ENCODE results near the gene HOMEZ. TPM values are rescaled to one million over a fixed set of nuclear protein-coding genes. Genes with fewer than 3 reads are reported as not detected.
A peak's percentile ranks its signal among the peaks of the same experiment; 100 is the strongest.
"Not testable (repeated sequence)": the region's sequence is repeated elsewhere in the genome, so short reads cannot be mapped to it uniquely, and the experiment has no call there.

The HOMEZ gene
- total RNA-seq, 2 donors from 2014 or later = 8.5 to 10.1 TPM

DNA sequence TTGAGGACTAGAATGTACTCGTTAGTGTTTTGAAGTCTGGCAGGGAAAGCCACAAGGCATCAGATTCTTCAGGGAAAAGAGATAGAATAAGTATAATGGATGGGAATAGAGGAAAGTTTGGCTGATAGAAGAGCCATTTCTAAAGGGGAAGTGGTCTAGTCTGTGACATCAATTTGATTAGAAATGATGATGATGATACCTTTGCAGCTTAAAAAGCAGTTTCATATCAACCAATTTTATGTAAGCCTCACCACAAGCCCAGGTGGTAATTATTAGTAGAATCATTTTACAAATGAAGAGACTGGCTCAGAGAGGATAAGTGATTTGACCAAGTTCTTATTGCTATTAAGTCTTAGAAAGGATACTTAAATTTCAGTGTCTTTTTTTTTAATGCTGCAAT lies 45.3 kb downstream of the HOMEZ start:
- Histone ChIP-seq H3K36me3 (no peaks in the 10 kb centered on the region), H3K9me3 (no peaks in the 10 kb centered on the region), H3K4me1 (peaks cover 0 to 9% of the 10 kb centered on the region in 2 donors), H3K4me3 (no peak overlapping the region), H3K27ac (no peak overlapping the region), H3K27me3 (no peaks in the 10 kb centered on the region)
- no peak for TF ChIP-seq CTCF (IDR thresholded peaks at IDR 0.05)
- no peak for DNase-seq (ENCODE audit: low spot score)

GRCh38 chr14:23237772-23238594 lies 47.9 kb downstream of the HOMEZ start, which contains the start of gene RNF212B:
TSS of gene RNF212B (plus strand) at chr14:23237936. CDS start at chr14:23240346, 2,410 bp downstream.
- no peak within 1 kb of the TSS for H3K27ac ChIP-seq
- peak within 1 kb of the TSS in 1 of 2 donors; percentile 37 for H3K4me3 ChIP-seq
- no peaks in the 10 kb centered on the region for H3K36me3 ChIP-seq

GRCh38 chr14:23232241-23232808 lies 53.6 kb downstream of the HOMEZ start:
- not testable (repeated sequence) for H3K27me3 ChIP-seq; H3K36me3 ChIP-seq; H3K27ac ChIP-seq; H3K9me3 ChIP-seq; DNase-seq (ENCODE audit: low spot score); H3K4me1 ChIP-seq; H3K4me3 ChIP-seq

More at GRCh38 chr14:23237772-23238594, 47.9 kb downstream of the HOMEZ start, which contains the start of gene RNF212B:
- Histone ChIP-seq H3K27me3 (no peaks in the 10 kb centered on the region), H3K9me3 (no peaks in the 10 kb centered on the region), H3K4me1 (peaks cover 0 to 9% of the 10 kb centered on the region in 2 donors)
- DNase-seq (ENCODE audit: low spot score) = peak; percentile 85
- TF ChIP-seq CTCF (IDR thresholded peaks at IDR 0.05) = no peak

- DNase-seq (ENCODE audit: low spot score) = no peak
- no peaks in the 10 kb centered on the region for H3K4me1 ChIP-seq
- TF ChIP-seq CTCF (IDR thresholded peaks at IDR 0.05) = no peak
- H3K4me3 ChIP-seq = no peak overlapping the region
- no peaks in the 10 kb centered on the region for H3K9me3 ChIP-seq
- H3K27ac ChIP-seq = no peak overlapping the region
- no peaks in the 10 kb centered on the region for H3K36me3 ChIP-seq
- H3K27me3 ChIP-seq = no peaks in the 10 kb centered on the region
These were observed 57.1 kb downstream of the HOMEZ start for GRCh38 chr14:23228812-23229211.

- DNase-seq (ENCODE audit: low spot score) = no peak
- no peak overlapping the region for H3K27ac ChIP-seq
- H3K4me1 ChIP-seq = no peaks in the 10 kb centered on the region
- no peaks in the 10 kb centered on the region for H3K36me3 ChIP-seq
- H3K9me3 ChIP-seq = no peaks in the 10 kb centered on the region
- no peaks in the 10 kb centered on the region for H3K27me3 ChIP-seq
- no peak for TF ChIP-seq CTCF (IDR thresholded peaks at IDR 0.05)
- H3K4me3 ChIP-seq = no peak overlapping the region
These were observed 58.4 kb downstream of the HOMEZ start for GRCh38 chr14:23227566-23227965.

DNA sequence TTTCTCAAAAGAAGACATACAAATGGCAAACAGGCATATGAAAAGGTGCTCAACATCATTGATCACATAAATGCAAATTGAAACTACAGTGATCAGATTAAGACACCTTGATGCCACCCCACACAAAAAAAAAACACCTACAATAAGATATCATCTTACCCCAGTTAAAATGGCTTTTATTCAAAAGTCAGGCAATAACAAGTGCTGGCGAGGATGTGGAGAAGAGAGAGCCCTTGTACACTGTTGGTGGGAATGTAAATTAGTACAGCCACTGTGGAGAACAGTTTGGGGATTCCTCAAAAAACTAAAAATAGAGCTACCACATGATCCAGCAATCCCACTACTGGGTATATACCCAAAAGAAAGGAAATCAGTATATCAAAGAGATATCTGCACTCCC lies 61.0 kb downstream of the HOMEZ start:
- not testable (repeated sequence) for H3K36me3 ChIP-seq; H3K4me3 ChIP-seq; H3K9me3 ChIP-seq; H3K27me3 ChIP-seq; H3K27ac ChIP-seq; H3K4me1 ChIP-seq; DNase-seq (ENCODE audit: low spot score)

Other genes starting within 250 kb of the HOMEZ start
- not detected for gene PSMB11, start 243.9 kb downstream of the HOMEZ start, total RNA-seq
- gene CDH24, start 228.6 kb downstream of the HOMEZ start, total RNA-seq = 1 to 10 TPM; 1.3 to 1.4 TPM
- 10 to 100 TPM; 53.9 to 55.3 TPM for gene ACIN1, start 191.0 kb downstream of the HOMEZ start, total RNA-seq
- gene C14orf119, start 190.6 kb downstream of the HOMEZ start, total RNA-seq = 10 to 100 TPM; 13.5 to 23.7 TPM
- gene CIROP, start 181.1 kb downstream of the HOMEZ start, total RNA-seq = not detected
- gene CEBPE, start 166.9 kb downstream of the HOMEZ start, total RNA-seq = not detected
- 10 to 100 TPM; 11.9 to 23.7 TPM for gene SLC7A8, start 102.5 kb downstream of the HOMEZ start, total RNA-seq
- not detected for gene RNF212B, start 48.2 kb downstream of the HOMEZ start, total RNA-seq
- gene PPP1R3E, start 16.7 kb upstream of the HOMEZ start, total RNA-seq = 1 to 10 TPM; 2.7 to 3.9 TPM
- gene BCL2L2, start 20.7 kb upstream of the HOMEZ start, total RNA-seq = 10 to 100 TPM; 26.8 to 36.3 TPM
- gene PABPN1, start 35.3 kb upstream of the HOMEZ start, total RNA-seq = 10 to 100 TPM; 26.0 to 36.1 TPM
- 10 to 100 TPM; 29.4 to 47.0 TPM for gene SLC22A17, start 66.8 kb upstream of the HOMEZ start, total RNA-seq
- 1 to 10 TPM; 4.1 to 6.3 TPM for gene EFS, start 79.0 kb upstream of the HOMEZ start, total RNA-seq
- gene IL25, start 86.7 kb upstream of the HOMEZ start, total RNA-seq = not detected
- not detected for gene CMTM5, start 90.9 kb upstream of the HOMEZ start, total RNA-seq
- over 10,000 TPM in 1 of 2 donors, 1,000 to 10,000 TPM in 1; 8,253 to 13,240 TPM for gene MYH6, start 122.1 kb upstream of the HOMEZ start, total RNA-seq
- gene MYH7, start 149.5 kb upstream of the HOMEZ start, total RNA-seq = 1,000 to 10,000 TPM; 1,082 to 4,592 TPM
- gene NGDN, start 183.6 kb upstream of the HOMEZ start, total RNA-seq = 10 to 100 TPM; 19.5 to 24.3 TPM